Natural killer cell treated with Interleukin-12 subunit alpha and Interleukin-12 subunit beta and Interleukin-15 and Interleukin-18, amount 100 ng/mL, for 72 hours (primary cell): ENCODE results near the gene IL20. TPM values are rescaled to one million over a fixed set of nuclear protein-coding genes. Genes with fewer than 3 reads are reported as not detected.

Source experiments
- ATAC-seq, 2 donors: fragments of 150-1000 bp; cut with Tn5 transposase in 1 of 2; sonication (Bioruptor Pico), chemical (Tn5 transposase) in 1 of 2; 2 replicates each; pipeline ENCODE4 v1.10.0; 2021
- DNase-seq: peaks from one replicate; pipeline ENCODE4 v3.0.0; 2022; ENCODE audit warnings: low spot score
- H3K27ac Mint-ChIP-seq, 2 donors: 1 replicate in 1 of 2; 2 replicates in 1 of 2; pipeline ENCODE4 v1.8.0; 2022; ENCODE audit warnings: mixed read lengths in 2 of 2, mild to moderate bottlenecking in 1 of 2, moderate library complexity in 1 of 2
- H3K27me3 Mint-ChIP-seq, 2 donors: 1 replicate in 1 of 2; 2 replicates in 1 of 2; pipeline ENCODE4 v1.8.0; 2022; ENCODE audit warnings: mixed read lengths in 2 of 2
- H3K36me3 Mint-ChIP-seq: one replicate; pipeline ENCODE4 v1.8.0; 2022; ENCODE audit warnings: mixed read lengths
- H3K4me1 Mint-ChIP-seq, 2 donors: 1 replicate in 1 of 2; 2 replicates in 1 of 2; pipeline ENCODE4 v1.8.0; 2022; ENCODE audit warnings: low read depth in 2 of 2, mixed read lengths in 2 of 2, mild to moderate bottlenecking in 1 of 2
- H3K4me3 Mint-ChIP-seq: one replicate; pipeline ENCODE4 v1.8.0; 2022; ENCODE audit warnings: mixed read lengths
- H3K9me3 Mint-ChIP-seq: 2 replicates; pipeline ENCODE4 v1.8.0; 2022; ENCODE audit warnings: mixed read lengths
- total RNA-seq, 2 donors: library from RNA; stranded (reverse); gene quantifications; one replicate each; pipeline ENCODE4 v1.2.3, GENCODE V29; 2022

Gene IL20
- total RNA-seq, 2 donors from 2014 or later: not detected

DNA sequence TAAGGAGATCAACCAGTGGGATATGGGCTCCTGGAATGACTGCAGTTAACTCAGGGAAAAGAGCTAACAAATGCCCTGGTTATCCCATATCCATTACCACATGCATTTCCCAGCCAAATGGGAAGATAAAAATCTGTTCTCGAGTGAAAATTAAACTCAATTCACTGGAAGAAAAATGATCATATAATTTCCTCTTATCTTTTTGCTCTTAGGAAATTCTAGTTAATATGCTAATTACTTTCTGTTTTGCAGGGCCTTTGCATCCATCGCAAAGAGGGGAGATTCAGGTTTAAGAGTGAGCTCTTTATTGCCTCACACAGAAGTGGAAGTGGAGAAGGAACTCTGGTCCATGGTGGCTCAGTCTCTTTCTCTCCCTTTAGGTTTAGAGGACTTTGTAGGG lies 28.0 kb downstream of the IL20 start:
- Mint-ChIP-seq H3K27me3 (peaks cover 14 to 15% of the 10 kb centered on the region in 2 donors), H3K9me3 (no peaks in the 10 kb centered on the region), H3K4me3 (no peak overlapping the region), H3K27ac (no peak overlapping the region), H3K36me3 (no peaks in the 10 kb centered on the region), H3K4me1 (no peaks in the 10 kb centered on the region)
- DNase-seq (no peak), ATAC-seq (no peak)

DNA sequence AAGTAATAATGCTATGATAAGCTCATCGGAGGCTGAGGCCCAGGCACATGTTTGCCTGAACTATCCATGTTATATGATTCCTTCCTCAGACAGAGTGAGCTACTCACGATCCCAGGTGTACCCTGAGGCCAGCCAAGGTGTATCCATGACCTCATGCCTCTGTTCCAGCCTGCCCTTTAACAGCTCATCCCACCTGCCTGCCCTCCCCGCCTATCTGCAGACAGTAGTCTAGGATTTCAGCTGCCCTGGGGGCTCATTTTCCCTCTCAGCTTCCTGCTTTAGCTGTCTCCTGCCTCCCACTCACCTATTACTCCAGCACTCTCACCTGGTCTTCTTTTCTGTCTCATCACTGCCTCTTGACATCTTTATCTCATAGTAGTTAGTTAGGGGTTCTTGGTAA lies 29.9 kb downstream of the IL20 start:
- Mint-ChIP-seq H3K9me3 (no peaks in the 10 kb centered on the region), H3K27me3 (peaks cover 14 to 15% of the 10 kb centered on the region in 2 donors), H3K4me3 (no peak overlapping the region), H3K36me3 (no peaks in the 10 kb centered on the region), H3K27ac (no peak overlapping the region), H3K4me1 (no peaks in the 10 kb centered on the region)
- DNase-seq: no peak
- ATAC-seq: no peak

- H3K27me3 Mint-ChIP-seq: peaks cover 14 to 15% of the 10 kb centered on the region in 2 donors
- DNase-seq (no peak), ATAC-seq (no peak)
- H3K36me3 Mint-ChIP-seq: no peaks in the 10 kb centered on the region
- no peaks in the 10 kb centered on the region for H3K9me3 Mint-ChIP-seq
- H3K4me1 Mint-ChIP-seq: no peaks in the 10 kb centered on the region
- no peak overlapping the region for H3K27ac Mint-ChIP-seq
- H3K4me3 Mint-ChIP-seq: no peak overlapping the region
These were observed 30.4 kb downstream of the IL20 start for GRCh38 chr1:206895837-206896242.

DNA sequence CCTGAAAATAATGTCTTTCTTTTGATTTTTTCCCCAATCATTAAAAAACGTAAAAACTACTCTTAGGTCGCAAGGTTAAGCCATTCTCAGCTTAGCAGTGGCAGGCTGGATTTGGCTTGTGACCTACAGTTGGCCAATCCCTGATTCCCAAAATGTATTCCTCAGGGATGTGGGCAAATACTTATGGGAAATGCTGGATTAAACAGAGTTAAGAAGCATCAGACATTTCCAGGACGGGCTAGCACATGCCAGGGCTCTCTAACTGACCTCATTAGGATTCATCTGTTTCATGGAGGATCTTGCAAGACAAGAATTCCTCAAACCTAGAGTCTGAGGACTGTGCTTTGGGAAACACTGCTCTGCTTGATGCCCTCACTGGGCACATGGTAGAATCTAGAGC lies 30.8 kb downstream of the IL20 start:
- Mint-ChIP-seq H3K36me3 (no peaks in the 10 kb centered on the region), H3K4me1 (no peaks in the 10 kb centered on the region), H3K9me3 (no peaks in the 10 kb centered on the region), H3K27me3 (peaks cover 10 to 15% of the 10 kb centered on the region in 2 donors), H3K4me3 (no peak overlapping the region), H3K27ac (no peak overlapping the region)
- DNase-seq (no peak), ATAC-seq (no peak)

DNA sequence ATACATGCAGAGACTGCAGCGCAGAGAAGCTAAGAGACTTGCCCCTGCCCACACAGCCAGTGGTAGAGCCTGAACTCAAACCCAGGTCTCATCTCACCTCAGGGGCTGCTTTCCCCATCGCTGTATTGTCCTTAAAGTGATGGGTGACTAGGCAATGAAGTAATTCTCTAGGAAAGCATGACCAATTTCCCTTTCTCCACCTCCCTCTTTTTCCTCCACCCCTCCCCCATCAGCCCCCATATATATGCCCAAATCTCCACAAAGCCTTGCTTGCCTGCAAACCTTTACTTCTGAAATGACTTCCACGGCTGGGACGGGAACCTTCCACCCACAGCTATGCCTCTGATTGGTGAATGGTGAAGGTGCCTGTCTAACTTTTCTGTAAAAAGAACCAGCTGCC lies 31.8 kb downstream of the IL20 start, which contains the start of gene IL24:
Gene IL24, plus strand, starts transcription at position 269 of the 400 bp plus-strand sequence. CDS start 390 bp downstream, outside the sequence.
- Mint-ChIP-seq H3K9me3 (no peaks in the 10 kb centered on the region), H3K27me3 (peaks cover 6 to 15% of the 10 kb centered on the region in 2 donors), H3K4me3 (no peak within 1 kb of the TSS), H3K36me3 (no peaks in the 10 kb centered on the region), H3K4me1 (no peaks in the 10 kb centered on the region), H3K27ac (no peak within 1 kb of the TSS)
- no peak for ATAC-seq
- DNase-seq: no peak

DNA sequence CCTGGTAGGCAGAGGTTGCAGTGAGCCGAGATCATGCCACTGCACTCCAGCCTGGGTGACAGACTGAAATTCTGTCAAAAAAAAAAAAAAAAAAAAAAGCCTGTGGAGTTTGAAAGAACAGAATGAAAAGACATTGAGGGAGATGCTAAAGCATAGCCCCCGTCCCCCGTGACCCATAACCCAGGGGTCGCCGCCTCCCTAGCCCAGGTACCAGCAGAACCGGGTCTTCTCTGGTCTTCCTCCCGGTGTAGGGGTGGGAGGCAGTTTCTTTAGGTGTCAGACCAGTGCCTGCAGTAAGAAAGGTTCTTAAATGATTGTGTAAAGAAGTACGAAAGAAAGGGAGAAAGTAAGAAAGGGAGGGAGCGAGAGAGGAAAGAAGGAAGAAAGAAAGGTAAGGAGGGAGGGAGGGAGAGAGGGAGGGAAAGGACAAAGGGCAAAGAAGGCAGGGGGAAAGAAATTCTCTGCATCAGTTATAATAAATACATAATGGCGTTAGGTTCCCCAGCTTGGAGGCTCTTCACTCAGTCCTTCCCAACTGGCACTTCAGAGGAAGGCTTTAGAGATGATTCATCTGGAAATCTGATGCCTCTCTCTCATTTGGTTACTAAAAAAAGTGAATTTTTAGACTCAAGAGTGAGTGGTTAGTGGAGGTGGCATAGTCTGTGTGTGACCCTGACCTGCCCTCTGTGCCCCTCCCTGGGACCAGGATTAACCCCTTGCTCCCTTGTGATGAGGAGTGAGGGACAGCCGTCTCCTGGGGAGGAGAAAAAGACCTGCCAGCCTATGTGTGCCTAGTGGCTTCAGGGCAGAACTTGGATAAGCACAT lies 32.9 kb downstream of the IL20 start:
- Mint-ChIP-seq H3K9me3 (no peaks in the 10 kb centered on the region), H3K27ac (no peak overlapping the region), H3K4me3 (no peak overlapping the region), H3K27me3 (peaks cover 6 to 12% of the 10 kb centered on the region in 2 donors), H3K36me3 (no peaks in the 10 kb centered on the region), H3K4me1 (no peaks in the 10 kb centered on the region)
- no peak for ATAC-seq
- no peak for DNase-seq

- ATAC-seq (no peak), DNase-seq (no peak)
- no peaks in the 10 kb centered on the region for H3K36me3 Mint-ChIP-seq
- H3K27me3 Mint-ChIP-seq: peaks cover 5 to 9% of the 10 kb centered on the region in 2 donors
- H3K4me3 Mint-ChIP-seq: no peak overlapping the region
- H3K9me3 Mint-ChIP-seq: no peaks in the 10 kb centered on the region
- peaks cover 0 to 3% of the 10 kb centered on the region in 2 donors for H3K4me1 Mint-ChIP-seq
- no peak overlapping the region for H3K27ac Mint-ChIP-seq
These were observed 33.5 kb downstream of the IL20 start for GRCh38 chr1:206898915-206899431.

DNA sequence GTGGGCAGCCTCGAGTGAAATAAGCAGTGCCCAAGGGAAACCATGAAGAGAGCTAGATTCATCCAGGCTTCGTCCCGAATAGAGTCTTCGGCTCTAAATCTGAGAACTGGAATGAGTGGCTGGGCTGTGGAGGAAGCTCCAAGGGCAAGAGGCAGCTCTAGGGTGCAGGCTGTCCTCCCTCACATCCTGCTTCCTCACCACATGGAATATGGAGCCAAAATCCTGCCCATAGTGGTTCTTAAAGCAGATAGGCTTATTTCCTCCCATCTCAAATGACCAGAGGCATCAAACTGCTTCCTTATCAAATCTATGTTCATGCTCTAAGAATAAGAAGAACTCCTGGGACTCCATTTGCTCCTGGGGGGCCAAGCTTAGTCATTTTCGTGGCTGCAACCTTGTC lies 34.3 kb downstream of the IL20 start:
- H3K36me3 Mint-ChIP-seq: no peaks in the 10 kb centered on the region
- no peak for ATAC-seq
- H3K9me3 Mint-ChIP-seq: no peaks in the 10 kb centered on the region
- H3K4me1 Mint-ChIP-seq: peaks cover 3 to 7% of the 10 kb centered on the region in 2 donors
- DNase-seq: no peak
- H3K27me3 Mint-ChIP-seq: peaks cover 0 to 9% of the 10 kb centered on the region in 2 donors
- H3K27ac Mint-ChIP-seq: no peak overlapping the region
- no peak overlapping the region for H3K4me3 Mint-ChIP-seq

- peaks cover 0 to 9% of the 10 kb centered on the region in 2 donors for H3K27me3 Mint-ChIP-seq
- peaks cover 8 to 12% of the 10 kb centered on the region in 2 donors for H3K4me1 Mint-ChIP-seq
- H3K4me3 Mint-ChIP-seq: no peak overlapping the region
- no peak for ATAC-seq
- no peaks in the 10 kb centered on the region for H3K9me3 Mint-ChIP-seq
- no peak for DNase-seq
- no peaks in the 10 kb centered on the region for H3K36me3 Mint-ChIP-seq
- H3K27ac Mint-ChIP-seq: no peak overlapping the region
These were observed 34.7 kb downstream of the IL20 start for GRCh38 chr1:206900149-206900548.

DNA sequence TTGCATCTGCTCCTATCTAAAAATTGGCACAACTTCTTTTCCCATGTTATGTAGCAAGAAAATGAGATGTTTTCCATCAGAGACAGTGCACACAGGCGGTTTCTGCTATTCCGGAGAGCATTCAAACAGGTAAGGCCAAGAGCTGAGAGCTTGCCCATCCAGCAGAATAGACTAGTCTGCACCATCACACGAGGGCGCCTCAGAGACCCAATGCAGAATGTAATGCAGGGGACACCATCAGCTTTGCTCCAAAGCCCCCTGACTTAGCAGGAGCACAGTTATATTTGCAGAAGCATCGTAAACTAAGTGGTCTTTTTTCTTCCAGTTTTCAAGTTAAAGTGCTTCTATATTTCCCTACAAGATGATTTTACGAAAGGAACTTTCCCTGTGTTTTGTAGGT lies 36.5 kb downstream of the IL20 start:
- Mint-ChIP-seq H3K4me1 (peaks cover 21 to 24% of the 10 kb centered on the region in 2 donors), H3K4me3 (no peak overlapping the region), H3K27me3 (peaks cover 0 to 5% of the 10 kb centered on the region in 2 donors), H3K9me3 (no peaks in the 10 kb centered on the region), H3K36me3 (no peaks in the 10 kb centered on the region), H3K27ac (no peak overlapping the region)
- no peak for DNase-seq
- no peak for ATAC-seq

DNA sequence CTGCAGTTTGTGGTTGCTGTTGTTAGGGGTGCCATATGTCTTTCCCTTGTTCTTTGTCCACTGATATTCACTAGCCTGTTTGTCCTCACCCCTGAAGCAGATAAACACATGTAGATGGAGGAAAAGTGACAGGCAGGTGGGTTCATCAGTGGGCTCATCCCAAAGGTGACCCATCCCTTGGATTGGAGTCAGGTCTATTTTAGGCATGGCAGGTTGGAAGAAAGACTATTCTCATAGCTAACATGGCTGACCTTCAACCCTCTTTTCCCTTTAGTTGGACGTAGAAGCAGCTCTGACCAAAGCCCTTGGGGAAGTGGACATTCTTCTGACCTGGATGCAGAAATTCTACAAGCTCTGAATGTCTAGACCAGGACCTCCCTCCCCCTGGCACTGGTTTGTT lies 37.3 kb downstream of the IL20 start:
- Mint-ChIP-seq H3K36me3 (no peaks in the 10 kb centered on the region), H3K4me1 (peaks cover 21 to 24% of the 10 kb centered on the region in 2 donors), H3K27me3 (no peaks in the 10 kb centered on the region), H3K27ac (no peak overlapping the region), H3K4me3 (no peak overlapping the region), H3K9me3 (no peaks in the 10 kb centered on the region)
- ATAC-seq (no peak), DNase-seq (no peak)

- ATAC-seq: no peak
- Mint-ChIP-seq H3K27ac (peak overlapping the region in 1 of 2 donors; percentile 21), H3K4me1 (peaks cover 27 to 28% of the 10 kb centered on the region in 2 donors)
These were observed 38.3 kb downstream of the IL20 start for GRCh38 chr1:206903687-206904086.

DNA sequence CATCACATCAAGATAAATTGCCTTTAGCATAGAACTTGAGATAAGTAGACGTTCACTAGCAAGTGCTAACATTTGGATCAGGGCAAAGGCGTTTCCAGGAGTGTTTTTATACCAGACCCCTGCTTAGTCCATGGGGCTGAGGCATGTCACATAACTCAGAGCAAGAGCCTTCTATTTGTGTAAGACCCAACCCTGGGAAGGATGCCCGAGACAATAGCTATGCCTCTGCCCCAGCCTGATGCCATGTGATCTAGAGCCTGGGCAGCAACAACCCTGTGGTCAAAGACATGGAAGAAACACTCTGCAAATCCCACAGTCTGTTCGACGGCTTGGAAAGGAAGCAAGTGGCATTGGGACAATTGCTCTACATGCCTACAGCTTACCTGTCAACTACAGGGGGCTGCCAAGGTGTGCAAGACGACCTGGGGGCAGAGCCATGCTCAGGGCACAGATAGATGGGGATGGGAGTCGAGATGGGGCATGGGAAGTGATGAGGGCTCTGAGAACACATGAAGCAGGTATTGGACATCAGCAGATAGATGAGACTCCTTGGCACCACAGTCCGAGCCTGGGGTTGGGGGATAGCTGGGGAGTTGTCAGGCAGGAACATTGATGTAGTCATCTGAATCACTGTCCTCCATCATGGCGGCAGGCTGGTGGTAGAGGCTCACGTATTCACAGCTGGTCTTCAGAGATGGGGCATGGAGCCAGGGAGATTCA lies 39.2 kb downstream of the IL20 start:
- Mint-ChIP-seq H3K27ac (peak overlapping the region; percentile 41 to 74), H3K9me3 (no peaks in the 10 kb centered on the region), H3K4me3 (no peak overlapping the region), H3K4me1 (peaks cover 27 to 31% of the 10 kb centered on the region in 2 donors), H3K36me3 (no peaks in the 10 kb centered on the region), H3K27me3 (no peaks in the 10 kb centered on the region)
- ATAC-seq (no peak), DNase-seq (no peak)

More at GRCh38 chr1:206903687-206904086, 38.3 kb downstream of the IL20 start:
- DNase-seq: no peak
- Mint-ChIP-seq H3K9me3 (no peaks in the 10 kb centered on the region), H3K36me3 (no peaks in the 10 kb centered on the region), H3K4me3 (no peak overlapping the region), H3K27me3 (no peaks in the 10 kb centered on the region)
